HG02938 (cell line): ENCODE data around the gene AP1B1.

Experiments used
- ATAC-seq: cut with Tn5 transposase; IDR thresholded peaks from one replicate; pipeline ENCODE4 v1.9.1; 2021; ENCODE audit warnings: mild to moderate bottlenecking, moderate library complexity; ENCODE audit not compliant: unreplicated experiment

The AP1B1 gene

DNA sequence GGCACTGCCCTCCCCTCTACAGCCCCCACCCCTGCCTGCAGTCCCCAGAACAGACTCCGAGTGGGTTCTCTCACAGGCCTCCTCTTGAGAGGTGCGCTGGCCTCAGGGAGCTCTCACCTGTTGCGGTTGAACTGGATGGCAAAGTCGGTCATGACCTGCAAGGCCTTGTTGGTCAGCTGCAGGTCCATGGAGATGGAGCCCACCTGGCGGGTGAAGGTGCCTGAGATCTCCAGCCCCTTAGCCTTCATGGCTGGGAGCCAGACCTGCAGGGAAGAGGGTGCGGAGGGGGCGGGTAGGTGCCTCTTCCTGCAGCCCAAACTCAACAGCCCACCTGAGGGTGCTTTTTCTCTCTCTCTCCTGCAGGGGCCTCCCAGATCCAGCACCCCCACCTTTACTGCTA is 54.2 kb downstream of the AP1B1 start:
- ATAC-seq: no peak

DNA sequence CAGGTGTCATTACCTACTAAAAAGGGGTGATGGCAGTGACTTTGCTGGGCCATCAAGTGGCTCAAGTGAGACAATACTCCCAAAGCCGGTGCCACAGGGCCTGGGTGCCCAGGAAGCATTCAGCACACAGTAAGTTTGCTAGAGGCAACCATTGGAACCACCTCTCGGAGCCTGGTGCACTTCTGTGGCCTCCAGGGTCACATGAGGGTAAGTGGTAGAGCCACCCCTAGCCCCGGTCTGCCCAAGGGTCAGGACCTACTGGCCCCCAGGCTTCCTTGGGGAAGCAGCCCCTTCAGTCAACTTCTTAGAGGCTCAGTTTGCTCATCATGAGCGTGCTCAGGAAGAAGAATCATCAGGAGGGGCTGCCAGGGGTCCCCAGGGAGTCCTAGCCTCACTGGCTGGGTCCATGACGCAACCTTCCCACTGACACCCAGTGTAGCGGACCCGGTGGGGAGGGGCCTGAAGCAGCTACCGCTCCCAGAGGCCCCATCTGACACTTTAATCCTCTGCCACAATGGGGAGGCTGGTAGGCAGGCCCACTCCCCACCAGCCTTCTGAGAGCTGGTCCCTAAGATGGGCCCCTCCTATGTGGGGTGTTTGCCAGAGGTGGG is 55.4 kb downstream of the AP1B1 start:
- no peak for ATAC-seq

DNA sequence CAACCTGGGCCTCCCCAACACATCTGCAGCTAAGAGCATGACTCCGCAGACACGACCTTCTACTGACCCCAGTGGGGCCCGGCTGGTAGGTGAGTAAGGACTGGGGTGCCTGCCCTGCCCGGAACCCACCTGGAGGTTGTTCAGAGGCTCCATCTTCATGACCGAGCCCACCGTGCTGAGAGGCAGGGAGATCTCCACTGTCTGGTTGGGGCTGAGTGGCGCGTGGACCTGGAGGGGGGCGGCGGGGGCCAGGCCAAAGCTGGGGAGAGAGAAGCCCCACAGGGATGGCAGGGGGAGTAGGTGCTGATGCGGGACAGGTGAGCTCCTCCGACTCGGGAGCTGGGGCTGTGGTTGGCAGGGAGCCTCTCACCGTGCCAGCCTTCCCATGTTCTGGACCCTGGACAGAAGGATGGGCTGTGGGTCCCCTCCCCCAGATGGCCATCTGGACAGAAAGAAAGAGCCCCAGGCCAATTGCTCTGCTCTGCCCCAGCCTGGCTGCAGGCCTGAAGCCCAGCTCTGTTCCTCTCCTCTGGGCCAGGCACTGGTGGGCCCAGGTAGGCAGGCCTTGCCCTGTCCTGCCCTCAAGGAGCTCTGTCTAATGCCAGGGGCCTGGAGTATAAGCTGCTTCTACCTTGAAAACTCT is 56.6 kb downstream of the AP1B1 start:
- ATAC-seq: no peak

DNA sequence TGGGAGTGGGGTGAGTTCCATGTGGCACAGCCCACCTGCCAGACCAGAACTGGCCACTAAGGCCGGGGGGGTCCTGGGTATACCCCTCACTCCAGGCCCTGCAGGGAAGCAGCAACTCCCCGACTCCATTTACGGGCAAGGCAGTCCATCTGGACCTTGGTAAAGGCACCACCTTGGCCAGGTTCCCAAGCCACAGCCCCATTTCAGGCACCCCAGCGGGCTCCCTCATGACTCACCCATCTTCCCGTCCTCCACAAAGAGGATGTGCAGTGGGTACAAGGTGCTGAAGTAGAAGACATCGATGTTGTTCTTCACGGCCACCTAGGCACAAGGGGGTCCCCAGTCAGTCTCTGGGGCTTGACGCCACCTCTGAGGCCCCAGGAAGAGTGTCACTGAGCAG is 57.2 kb downstream of the AP1B1 start:
- ATAC-seq: no peak

DNA sequence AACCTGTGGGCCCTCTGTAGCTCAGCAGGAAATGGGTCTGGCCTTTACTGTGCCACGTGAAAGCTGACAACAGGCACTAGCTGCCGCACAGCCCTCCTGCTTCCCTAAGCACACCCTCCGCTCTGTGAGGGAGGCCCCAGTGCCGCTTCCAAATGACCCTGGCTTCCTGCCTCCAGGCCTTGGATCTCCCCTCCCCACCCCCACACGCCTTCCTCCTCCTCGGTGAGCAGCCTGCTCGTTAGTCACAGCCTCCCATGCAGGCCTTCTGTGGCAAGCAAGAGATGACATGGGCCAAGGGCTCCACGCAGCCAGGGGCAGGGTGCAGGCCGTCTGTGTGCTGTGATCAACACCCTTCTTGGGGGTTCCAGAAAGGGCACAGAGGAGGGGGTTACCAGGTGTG is 57.6 kb downstream of the AP1B1 start:
- ATAC-seq: no peak

DNA sequence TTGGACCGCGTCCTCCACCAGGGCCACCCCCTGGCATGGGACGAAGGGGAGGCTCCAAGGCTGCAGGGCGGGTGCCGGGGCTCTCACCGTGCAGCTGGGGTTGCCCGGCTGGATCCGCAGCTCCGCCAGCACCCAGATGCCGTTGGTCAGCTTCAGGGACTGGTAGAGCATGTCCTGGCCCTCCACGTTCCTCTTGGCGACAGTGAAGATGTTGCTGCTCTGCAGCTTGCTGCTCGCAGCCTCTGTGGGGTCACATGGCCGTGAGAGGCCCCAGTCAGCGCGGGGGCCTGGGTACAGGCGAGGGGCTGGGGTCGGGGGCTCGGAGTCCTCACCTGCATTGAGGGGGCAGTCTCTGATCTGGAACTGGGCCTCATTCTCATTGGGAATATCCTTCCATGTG is 58.1 kb downstream of the AP1B1 start:
- no peak for ATAC-seq

DNA sequence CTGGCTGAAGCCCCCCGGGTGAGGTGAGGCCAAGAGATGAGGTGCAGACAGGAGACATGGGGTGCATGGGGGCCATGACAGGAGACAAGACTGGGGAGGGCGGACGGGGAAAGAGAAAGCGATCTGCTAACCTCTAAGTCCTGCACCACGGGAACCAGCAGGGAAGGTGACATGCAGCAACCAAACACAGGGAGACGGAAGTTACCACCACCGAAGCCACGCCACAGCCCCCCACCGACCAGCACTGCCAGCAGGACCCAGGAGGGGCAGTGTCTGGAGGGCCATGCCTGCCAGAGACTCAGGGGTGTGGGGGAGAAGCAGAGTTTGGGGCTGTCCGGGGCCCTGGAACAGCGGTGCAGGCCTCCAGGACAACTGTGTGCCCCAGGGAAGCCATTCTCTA is 58.8 kb downstream of the AP1B1 start:
- no peak for ATAC-seq

DNA sequence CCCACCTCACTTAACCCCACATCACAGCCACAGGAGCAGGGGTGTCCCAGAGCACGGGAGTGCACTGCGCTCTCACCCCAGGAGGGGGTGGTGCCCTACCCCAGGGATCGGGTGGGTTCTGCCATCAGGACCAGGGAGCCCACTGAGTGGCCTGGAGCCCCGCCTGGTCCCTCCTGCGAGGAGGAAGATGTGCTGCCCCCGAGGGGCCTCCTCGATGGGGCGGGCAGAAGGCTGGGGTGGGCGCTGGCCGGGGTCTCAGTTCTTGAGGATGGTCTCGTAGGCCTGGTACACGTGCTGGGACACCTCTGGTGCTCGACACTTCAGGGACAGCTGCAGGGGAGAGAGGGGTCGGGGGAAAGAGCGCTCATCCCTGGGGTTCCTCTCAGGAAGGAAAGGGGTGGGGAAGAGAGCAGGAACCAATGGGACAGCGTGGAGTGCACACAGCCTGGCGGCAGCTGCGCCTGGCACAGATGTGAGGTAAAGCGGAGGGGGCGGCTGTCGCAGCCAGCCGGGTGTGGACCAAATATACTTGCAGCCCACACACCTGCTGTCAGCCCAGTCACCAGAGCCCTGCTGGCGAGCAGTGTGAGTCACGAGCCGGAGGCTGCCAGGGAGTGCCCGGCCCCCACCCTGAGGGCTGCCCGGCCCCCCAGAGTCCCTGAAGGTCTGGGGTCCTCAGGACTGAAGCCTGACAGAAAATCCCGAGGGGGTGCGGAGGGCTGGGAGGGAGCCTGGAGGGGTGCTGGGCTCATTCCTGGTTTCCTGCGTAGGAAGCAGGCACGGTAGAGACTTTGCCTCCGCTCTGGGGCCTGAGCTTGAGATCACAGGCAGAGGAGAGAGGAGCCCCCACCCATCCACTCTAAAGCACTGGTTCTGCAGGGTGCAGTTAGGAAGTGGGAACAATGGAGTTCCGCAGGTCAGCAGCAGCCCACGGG is 59.5 kb downstream of the AP1B1 start:
- ATAC-seq: no peak

DNA sequence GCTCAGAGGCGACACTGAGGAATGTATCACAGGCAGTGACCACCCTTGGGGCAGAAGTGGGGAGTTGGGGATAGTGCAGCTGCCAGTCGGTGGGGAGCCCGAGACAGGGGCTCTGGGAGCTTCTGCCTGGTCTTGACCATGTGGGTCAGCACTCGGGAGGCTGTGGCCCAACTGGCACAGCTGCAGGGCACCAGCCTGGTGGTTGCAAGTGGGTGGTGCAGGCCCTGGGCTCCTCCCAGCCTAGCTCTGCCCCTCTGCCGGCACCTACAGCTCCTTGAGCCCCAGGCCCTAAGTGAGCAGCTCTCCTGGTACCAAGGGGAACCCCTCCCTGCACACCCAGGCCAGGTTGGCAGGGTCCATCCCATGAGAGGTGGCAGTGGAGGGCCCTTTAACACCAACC is 60.3 kb downstream of the AP1B1 start:
- no peak for ATAC-seq

DNA sequence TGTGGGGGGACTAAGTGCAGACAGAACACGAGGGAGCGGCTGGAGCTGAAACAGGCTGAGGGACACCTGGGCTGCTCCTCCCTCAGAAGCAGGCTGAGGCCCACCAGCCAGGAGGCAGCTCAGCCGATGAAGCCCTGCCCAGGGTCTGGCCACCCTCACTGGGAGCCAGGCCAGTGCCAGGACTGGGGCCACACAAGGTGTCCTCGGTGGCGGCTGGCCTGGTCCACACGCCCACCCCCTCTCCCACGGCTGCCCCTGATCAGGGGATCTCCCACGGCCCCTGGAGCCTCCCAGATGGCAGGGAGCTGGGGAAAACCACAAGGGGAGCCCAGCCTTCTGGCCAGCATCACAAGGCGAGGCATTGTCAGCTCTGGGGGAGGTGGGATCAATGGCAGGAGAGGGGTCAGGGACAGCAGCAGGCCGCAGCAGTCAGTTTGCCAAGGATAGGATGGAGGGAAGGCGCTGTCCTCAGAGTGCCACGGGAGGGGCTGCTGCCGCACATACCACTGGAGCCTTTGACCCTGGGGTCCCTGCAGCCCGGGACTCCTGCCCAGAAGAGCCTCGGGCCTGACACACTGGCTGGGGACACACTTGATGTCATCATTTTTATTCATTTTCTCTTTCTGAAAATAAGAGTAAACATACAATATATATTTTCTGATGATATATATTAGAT is 61.1 kb downstream of the AP1B1 start:
- no peak for ATAC-seq

DNA sequence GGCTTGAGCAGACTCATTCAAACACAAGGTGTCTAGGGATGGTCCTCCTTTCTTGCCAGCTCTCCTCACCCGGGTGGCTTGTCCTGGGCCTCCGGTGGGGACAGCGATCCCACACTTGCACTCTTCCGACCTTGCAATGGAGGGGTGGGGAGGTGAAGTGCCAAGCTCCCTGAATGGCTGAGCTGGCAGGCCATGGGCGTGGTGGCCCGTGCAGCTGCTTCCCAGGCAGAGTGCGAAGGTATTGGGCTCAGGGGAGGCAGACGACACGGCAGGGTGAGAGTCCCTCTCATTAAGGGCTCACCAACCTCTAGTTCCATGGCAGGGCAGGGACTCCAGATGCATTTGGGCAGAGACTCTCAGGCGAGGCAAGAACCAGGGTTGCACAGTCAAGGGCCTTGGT is 61.9 kb downstream of the AP1B1 start:
- ATAC-seq: no peak

DNA sequence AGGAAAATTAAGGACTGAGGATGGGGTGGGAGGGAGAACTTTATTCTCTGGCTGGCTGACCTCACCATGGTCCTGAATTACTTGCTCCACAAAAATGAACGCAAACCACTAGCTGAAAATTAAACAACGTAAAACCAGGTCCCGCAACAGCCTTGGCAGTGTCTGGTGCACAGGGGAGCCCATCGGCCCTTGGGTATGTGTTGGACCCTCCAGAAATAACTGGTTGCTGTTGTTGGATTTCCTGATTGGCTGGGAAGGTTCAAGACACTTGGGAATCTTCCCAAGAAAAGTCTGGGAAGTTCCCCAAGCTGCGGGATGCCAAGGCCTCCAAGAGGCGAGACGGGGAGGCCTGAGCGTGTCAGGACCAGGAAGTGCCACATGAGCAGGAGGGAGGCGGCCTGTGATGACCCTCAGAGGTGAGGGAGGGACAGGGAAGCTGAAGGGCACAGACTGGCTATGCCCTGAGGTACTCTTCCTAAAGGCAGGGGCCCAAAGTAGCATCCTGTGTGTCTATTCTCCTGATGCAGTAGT is 62.5 kb downstream of the AP1B1 start:
- no peak for ATAC-seq

DNA sequence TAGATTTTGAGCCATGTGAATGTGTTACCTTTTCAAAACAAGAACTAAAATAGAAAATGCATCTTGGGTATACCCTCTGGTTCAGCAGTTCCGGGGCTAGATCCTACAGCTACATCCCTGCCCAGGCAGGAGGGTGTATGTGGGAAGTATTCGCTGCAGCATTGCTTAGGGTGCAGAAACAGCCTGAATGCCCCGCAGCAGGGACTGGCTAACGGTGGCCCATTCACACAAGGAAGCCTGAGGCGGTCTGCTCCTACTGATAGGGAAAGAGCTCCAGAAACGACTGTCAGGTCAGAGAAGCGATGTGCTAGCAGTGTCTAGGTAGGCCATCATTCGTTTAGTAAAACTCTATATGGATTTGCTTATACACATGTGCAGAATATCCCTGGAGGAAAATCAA is 63.0 kb downstream of the AP1B1 start:
- ATAC-seq: no peak

DNA sequence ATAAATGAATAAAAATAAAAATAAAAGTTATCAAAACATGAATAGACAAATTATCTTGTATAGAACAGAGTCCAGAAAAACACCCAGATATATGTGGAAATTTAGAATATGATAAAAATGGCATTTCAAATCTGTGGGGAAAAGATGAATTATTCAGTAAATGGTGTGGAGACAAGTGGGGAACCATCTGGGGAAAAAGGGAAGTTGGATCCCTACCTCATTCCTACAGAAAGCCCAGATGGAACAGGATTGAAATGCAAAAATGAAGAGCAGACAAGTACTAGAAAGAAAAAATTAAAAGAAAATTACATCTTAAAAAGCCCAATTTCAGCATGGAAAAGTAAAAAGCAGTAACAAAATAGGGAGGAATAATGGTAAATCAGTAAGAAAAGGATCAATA is 64.7 kb downstream of the AP1B1 start:
- ATAC-seq: no peak

DNA sequence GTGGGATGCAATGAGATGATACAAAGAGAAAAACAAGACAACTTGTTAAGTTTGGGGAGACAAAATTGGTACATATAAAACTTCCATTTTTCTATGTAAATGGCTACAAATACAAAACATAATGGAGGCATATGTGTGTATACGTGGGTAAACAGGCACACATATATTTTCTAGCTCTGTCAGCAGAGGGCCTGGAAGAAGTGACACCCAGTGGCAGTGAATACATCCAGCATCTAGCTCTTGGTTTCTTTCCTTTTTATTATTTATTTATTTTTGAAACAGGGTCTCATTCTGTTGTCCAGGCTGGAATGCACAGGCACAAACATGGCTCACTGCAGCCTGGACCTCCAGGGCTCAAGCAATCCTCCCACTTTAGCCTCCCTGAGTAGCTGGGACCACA is 67.8 kb downstream of the AP1B1 start:
- ATAC-seq: no peak

DNA sequence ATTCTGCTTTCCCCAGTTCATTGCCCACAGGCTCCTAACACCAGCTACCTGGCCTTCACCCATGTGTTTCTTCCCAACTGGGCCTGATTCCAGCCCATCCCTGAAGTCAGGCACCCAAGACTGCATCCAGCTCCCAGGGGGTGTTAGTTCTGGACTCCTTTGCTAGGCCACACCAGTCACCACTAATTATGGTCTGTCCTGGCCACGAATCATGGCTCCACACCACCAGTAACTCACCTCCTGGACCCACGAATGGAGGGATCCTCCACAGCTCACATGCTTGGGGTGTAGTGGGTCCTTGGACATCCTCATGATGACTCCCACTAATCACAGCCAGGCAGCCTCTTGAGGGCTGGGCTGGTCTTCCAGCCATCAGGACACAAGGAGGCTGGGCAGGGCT is 69.3 kb downstream of the AP1B1 start:
- no peak for ATAC-seq

DNA sequence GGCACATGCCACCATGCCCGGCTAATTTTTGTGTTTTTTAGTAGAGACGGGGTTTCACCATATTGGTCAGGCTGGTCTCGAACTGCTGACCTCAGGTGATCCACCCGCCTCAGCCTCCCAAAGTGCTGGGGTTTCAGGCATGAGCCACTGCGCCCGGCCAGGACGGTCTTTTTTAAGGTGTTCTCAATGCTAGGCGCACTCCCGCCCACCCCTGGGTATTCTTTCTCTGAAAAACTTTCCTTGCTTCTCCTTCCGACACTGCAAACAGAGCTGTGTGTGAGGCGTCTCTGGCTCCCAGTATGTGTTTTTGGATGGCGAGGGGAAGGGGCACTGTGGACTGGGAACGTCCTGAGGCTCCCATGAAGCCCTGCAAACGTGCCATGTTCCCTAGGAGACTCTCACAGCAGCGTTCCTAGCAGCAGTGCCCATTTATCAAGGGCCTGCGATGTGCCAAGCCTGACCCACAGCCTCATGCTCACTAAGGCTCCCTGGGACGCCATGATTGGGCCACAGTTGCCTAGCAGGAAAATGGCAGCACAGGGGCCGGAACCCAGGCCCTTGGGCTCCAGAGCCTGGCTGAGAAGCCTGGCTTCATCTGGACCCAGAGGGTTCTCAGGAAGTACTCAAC is 70.4 kb downstream of the AP1B1 start:
- no peak for ATAC-seq

DNA sequence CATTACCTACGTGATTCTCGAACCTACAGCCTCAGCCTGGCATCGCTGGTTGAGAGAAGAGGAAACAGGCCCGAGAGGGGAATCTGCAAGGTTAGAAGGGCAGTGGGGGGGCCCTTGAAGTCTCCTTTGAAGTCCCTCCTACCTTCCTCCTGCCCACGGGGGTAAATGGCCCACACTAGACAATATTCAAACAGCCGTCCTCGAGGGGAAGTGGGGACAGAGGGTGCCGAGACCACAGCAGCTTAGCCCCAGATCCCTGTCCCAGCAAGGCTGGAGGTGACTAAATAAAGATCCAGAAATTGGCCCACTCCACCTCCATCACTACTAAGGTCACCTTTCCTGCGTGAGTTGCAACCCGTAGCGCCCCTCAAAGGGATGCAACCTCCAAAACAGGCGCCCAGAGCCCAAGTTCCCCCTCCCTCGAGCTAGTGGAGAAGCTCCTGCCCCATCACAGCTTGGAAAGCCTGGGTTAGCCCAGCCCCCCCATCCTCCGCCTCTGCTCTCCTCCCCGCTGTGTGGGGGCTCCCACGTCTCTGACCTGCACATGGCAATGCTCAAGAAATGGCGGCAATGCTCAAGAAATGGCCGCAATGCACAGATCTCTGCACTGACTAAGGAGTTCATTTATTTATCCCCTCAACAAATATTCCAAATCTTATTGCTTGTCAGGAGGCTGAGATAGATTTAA is 72.1 kb downstream of the AP1B1 start:
- no peak for ATAC-seq

DNA sequence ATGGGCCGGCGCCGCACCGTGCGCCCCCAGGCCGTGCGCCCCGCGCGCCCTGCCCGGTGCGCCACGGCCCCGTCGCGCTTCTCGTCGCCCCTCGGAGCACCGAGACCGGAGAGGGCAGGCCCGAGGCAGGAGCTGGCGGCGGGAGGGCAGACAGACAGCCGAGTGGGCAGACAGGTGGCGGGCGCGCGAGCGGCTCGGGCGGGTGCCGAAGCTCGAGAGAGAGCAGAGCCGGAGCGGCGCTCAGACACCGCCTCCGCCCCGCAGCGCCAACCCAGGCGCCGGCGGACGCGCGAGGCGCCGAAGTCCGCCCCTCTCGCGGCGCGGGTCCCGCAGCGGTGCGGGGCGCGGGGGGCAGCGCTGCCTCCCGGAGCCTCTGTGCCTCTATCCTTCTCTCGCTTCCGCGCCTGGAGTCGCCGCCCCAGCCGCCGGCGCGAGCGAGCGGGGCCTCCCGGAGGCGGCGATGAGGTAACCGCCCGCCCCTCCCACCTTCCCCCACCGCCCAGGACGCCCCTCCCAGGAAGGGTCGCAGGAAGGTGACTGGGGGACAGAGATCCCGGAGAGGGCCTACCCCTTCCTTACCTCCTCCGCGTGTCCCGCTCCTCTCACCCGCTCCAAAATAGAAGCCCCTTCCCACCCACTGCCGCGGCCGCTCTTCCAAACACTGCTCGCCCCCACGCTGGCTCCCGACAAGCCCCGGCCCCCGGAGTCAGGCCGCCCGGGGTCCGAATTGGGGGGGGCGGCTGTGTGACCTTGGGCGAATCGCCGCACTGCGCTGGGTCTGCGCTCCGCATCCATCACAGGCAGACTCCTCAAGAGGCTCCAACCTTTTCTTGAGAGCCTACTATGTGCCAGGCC is 72.9 kb downstream of the AP1B1 start, which contains the start of gene RASL10A:
TSS of gene RASL10A (minus strand) at position 412 of the 855 bp plus-strand sequence. CDS start 451 bp downstream, outside the sequence.
- no peak for ATAC-seq
